ENCODE data around the gene NDFIP1.

NDFIP1 gene

GRCh38 chr5:142117579-142118151, 9.1 kb downstream of the NDFIP1 start:
- DNase-seq (ENCODE audit: low read depth in 1 of 2, low spot score in 1 of 2): no peak

GRCh38 chr5:142118155-142118686, 9.6 kb downstream of the NDFIP1 start:
- DNase-seq (ENCODE audit: low read depth in 1 of 2, low spot score in 1 of 2): no peak

GRCh38 chr5:142119051-142119625, 10.6 kb downstream of the NDFIP1 start:
- no peak for DNase-seq (ENCODE audit: low read depth in 1 of 2, low spot score in 1 of 2)

- no peak for DNase-seq (ENCODE audit: low read depth in 1 of 2, low spot score in 1 of 2)
Observed at GRCh38 chr5:142120247-142120935, 11.8 kb downstream of the NDFIP1 start.

GRCh38 chr5:142122121-142122520, 13.5 kb downstream of the NDFIP1 start:
- DNase-seq (ENCODE audit: low read depth in 1 of 2, low spot score in 1 of 2): no peak

- DNase-seq (ENCODE audit: low read depth in 1 of 2, low spot score in 1 of 2): no peak
Observed at GRCh38 chr5:142125378-142125777, 16.8 kb downstream of the NDFIP1 start.

- DNase-seq (ENCODE audit: low read depth in 1 of 2, low spot score in 1 of 2): no peak
Observed at GRCh38 chr5:142125963-142126362, 17.4 kb downstream of the NDFIP1 start.

GRCh38 chr5:142128675-142129208, 20.2 kb downstream of the NDFIP1 start:
- DNase-seq (ENCODE audit: low read depth in 1 of 2, low spot score in 1 of 2): no peak

- no peak for DNase-seq (ENCODE audit: low read depth in 1 of 2, low spot score in 1 of 2)
Observed at GRCh38 chr5:142129446-142130066, 21.0 kb downstream of the NDFIP1 start.

GRCh38 chr5:142131394-142131793, 22.8 kb downstream of the NDFIP1 start:
- no peak for DNase-seq (ENCODE audit: low read depth in 1 of 2, low spot score in 1 of 2)

GRCh38 chr5:142132916-142133315, 24.3 kb downstream of the NDFIP1 start:
- no peak for DNase-seq (ENCODE audit: low read depth in 1 of 2, low spot score in 1 of 2)

- DNase-seq (ENCODE audit: low read depth in 1 of 2, low spot score in 1 of 2): no peak
Observed at GRCh38 chr5:142133330-142134206, 25.0 kb downstream of the NDFIP1 start.

GRCh38 chr5:142134331-142135010, 25.9 kb downstream of the NDFIP1 start:
- DNase-seq (ENCODE audit: low read depth in 1 of 2, low spot score in 1 of 2): no peak

- DNase-seq (ENCODE audit: low read depth in 1 of 2, low spot score in 1 of 2): no peak
Observed at GRCh38 chr5:142141463-142141862, 32.9 kb downstream of the NDFIP1 start.

GRCh38 chr5:142143878-142144277, 35.3 kb downstream of the NDFIP1 start:
- no peak for DNase-seq (ENCODE audit: low read depth in 1 of 2, low spot score in 1 of 2)

- DNase-seq (ENCODE audit: low read depth in 1 of 2, low spot score in 1 of 2): no peak
Observed at GRCh38 chr5:142145106-142145900, 36.7 kb downstream of the NDFIP1 start.

- DNase-seq (ENCODE audit: low read depth in 1 of 2, low spot score in 1 of 2): no peak
Observed at GRCh38 chr5:142149363-142149762, 40.8 kb downstream of the NDFIP1 start.

GRCh38 chr5:142150431-142150830, 41.9 kb downstream of the NDFIP1 start:
- no peak for DNase-seq (ENCODE audit: low read depth in 1 of 2, low spot score in 1 of 2)
